Body of pancreas (tissue), 4 donors: ENCODE measurements around the gene AHCYL1.

Source experiments
- POLR2A ChIP-seq, 3 donors: fragments of 450-650 bp; IDR thresholded peaks; one replicate each; pipeline ENCODE4 v1.6.1; 2016; ENCODE audit warnings: antibody characterized with exemption in 3 of 3, mild to moderate bottlenecking in 2 of 3
- TF ChIP-seq, protein P1 (sequence below), 7 experiments: fragments of 450-650 bp in 4 of 7; fragments of 200-600 bp in 3 of 7; sonication (generic) in 3 of 7; IDR thresholded peaks; one replicate each; pipeline ENCODE4 v1.5.1; 2016 to 2019; ENCODE audit warnings: antibody characterized with exemption in 7 of 7

DNA sequence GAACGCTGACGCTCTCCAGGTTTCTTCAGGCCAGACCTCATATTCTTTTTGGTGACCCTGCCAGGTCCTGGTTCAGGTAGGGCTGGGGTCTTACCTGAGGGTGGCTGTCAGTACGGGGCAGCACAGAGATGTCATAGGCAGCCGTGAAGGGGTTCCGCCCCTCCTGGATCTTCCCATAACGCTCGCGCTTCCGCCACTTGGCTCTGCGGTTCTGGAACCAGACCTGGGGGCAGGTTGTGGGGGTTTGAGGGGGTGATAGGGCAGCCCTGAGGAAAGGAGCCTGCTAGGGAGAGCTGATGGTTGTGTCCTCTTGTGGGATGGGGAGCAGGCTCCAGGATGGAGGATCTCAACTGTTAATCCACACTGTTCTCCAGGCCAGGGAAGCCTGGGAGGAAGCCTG is 76.8 kb downstream of the AHCYL1 start:
- TF ChIP-seq, protein P1, sequence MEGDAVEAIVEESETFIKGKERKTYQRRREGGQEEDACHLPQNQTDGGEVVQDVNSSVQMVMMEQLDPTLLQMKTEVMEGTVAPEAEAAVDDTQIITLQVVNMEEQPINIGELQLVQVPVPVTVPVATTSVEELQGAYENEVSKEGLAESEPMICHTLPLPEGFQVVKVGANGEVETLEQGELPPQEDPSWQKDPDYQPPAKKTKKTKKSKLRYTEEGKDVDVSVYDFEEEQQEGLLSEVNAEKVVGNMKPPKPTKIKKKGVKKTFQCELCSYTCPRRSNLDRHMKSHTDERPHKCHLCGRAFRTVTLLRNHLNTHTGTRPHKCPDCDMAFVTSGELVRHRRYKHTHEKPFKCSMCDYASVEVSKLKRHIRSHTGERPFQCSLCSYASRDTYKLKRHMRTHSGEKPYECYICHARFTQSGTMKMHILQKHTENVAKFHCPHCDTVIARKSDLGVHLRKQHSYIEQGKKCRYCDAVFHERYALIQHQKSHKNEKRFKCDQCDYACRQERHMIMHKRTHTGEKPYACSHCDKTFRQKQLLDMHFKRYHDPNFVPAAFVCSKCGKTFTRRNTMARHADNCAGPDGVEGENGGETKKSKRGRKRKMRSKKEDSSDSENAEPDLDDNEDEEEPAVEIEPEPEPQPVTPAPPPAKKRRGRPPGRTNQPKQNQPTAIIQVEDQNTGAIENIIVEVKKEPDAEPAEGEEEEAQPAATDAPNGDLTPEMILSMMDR (IDR thresholded peaks at IDR 0.05), result no peak
- no peak for TF ChIP-seq POLR2A (IDR thresholded peaks at IDR 0.05)
